ENCODE measurements around the gene TMC3.

TMC3 gene

DNA sequence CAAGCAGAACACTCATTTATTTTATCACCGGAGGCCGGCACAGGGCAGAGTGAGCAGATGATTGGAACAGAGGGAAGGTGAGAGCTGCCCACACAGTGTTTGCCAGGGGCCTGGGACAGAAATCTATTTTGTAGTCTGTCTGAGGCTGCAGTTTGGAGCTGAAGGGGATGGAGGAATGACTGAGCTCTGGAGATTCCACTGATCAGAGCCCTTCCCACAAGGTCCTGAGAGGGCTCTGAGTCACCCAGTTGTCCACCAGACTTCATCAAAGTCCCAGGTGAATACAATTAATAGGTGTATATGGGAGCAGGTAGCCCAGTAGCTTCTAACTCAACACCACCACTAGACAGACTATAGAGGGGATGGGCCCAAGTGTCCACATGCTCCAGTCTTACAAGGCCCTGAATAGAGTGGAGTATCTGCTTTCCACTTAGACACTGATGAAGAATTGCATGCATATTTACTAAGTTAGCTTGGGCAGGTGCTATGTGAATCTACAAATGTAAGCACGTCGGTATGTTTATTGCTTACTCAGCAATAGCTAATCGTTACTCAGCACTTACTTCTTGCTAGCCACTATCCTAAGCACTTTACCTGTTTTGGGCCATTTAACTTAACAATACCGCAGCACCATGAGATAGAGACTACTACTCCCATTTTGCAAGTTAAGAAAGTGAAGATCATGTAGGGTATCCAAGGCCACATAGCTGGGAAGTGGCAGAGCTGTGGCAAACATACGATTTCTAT lies 47.4 kb downstream of the TMC3 start:
- Mint-ChIP-seq H3K4me3 (no peak overlapping the region), H3K36me3 (peaks cover 6% of the 10 kb centered on the region), H3K4me1 (peaks cover 35% of the 10 kb centered on the region), H3K9me3 (no peaks in the 10 kb centered on the region), H3K27ac (no peak overlapping the region), H3K27me3 (no peaks in the 10 kb centered on the region)
- no peak for ATAC-seq

GRCh38 chr15:81323944-81324881 lies 49.8 kb downstream of the TMC3 start, which contains the start of gene STARD5:
Gene STARD5, minus strand, starts transcription at chr15:81324141. Its CDS starts 42 bp downstream, at chr15:81324099.
- Mint-ChIP-seq H3K36me3 (peaks cover 10% of the 10 kb centered on the region), H3K9me3 (no peaks in the 10 kb centered on the region), H3K4me1 (peaks cover 39% of the 10 kb centered on the region)

GRCh38 chr15:81323559-81323943 lies 50.5 kb downstream of the TMC3 start:
- Mint-ChIP-seq H3K9me3 (no peaks in the 10 kb centered on the region), H3K4me1 (peaks cover 46% of the 10 kb centered on the region), H3K27me3 (no peaks in the 10 kb centered on the region), H3K27ac (peak overlapping the region; percentile 82), H3K36me3 (peaks cover 16% of the 10 kb centered on the region), H3K4me3 (peak overlapping the region; percentile 97)
- peak; percentile 11 for ATAC-seq

More at GRCh38 chr15:81323944-81324881, 49.8 kb downstream of the TMC3 start, which contains the start of gene STARD5:
- peak; percentile 100 for ATAC-seq
- H3K27me3 Mint-ChIP-seq: no peaks in the 10 kb centered on the region
- H3K4me3 Mint-ChIP-seq: peak within 1 kb of the TSS; percentile 97
- peak within 1 kb of the TSS; percentile 82 for H3K27ac Mint-ChIP-seq

- Mint-ChIP-seq H3K36me3 (peaks cover 20% of the 10 kb centered on the region), H3K9me3 (no peaks in the 10 kb centered on the region), H3K4me3 (peak overlapping the region; percentile 56), H3K27me3 (no peaks in the 10 kb centered on the region), H3K4me1 (peaks cover 54% of the 10 kb centered on the region), H3K27ac (no peak overlapping the region)
- ATAC-seq: no peak
These were observed 51.2 kb downstream of the TMC3 start for GRCh38 chr15:81322676-81323253.

DNA sequence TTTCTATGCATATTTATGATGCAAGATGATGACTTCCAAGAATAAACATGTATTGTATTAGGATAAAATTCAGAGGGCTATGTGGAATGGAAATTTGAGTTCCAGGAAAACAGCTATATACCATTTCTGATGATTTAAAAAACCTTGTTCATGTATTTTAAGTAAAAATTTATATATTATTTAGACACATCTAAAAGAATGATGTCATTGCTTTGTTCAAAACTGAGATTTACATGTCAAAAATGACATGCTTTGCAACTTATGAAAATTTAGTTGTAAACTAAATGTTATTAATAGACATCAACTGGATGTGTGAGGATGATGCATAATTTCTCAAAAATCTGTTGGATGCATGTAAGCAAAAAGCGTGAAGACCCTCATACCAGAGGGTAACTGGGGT lies 52.3 kb downstream of the TMC3 start:
- Mint-ChIP-seq H3K9me3 (no peaks in the 10 kb centered on the region), H3K36me3 (peaks cover 20% of the 10 kb centered on the region), H3K4me1 (peaks cover 64% of the 10 kb centered on the region), H3K27me3 (no peaks in the 10 kb centered on the region), H3K27ac (no peak overlapping the region), H3K4me3 (no peak overlapping the region)
- no peak for ATAC-seq

DNA sequence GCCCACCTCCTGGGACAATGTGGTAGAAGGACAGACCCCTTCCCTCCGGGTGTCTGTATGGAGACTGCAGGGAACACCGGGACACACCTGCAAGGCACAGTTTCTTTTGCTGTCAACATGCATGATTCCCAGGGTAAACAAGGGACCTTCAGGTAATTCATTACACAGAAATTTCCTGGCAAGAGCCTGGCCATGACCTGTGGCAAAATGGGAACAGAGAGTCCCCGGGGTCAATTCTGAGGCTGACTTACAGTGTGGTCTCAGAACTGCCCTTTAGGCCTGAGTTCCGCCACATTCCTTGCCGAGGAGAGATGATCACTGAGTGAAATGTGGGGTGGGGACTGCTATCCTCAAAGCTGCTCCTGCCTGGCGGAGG lies 56.4 kb downstream of the TMC3 start:
- Mint-ChIP-seq H3K4me3 (peak overlapping the region; percentile 34), H3K27me3 (no peaks in the 10 kb centered on the region), H3K9me3 (no peaks in the 10 kb centered on the region), H3K36me3 (peaks cover 46% of the 10 kb centered on the region), H3K27ac (peak overlapping the region; percentile 81), H3K4me1 (peaks cover 76% of the 10 kb centered on the region)
- ATAC-seq: no peak

- no peak for ATAC-seq
- peak overlapping the region; percentile 81 for H3K27ac Mint-ChIP-seq
- H3K9me3 Mint-ChIP-seq: no peaks in the 10 kb centered on the region
- H3K27me3 Mint-ChIP-seq: no peaks in the 10 kb centered on the region
- peaks cover 51% of the 10 kb centered on the region for H3K36me3 Mint-ChIP-seq
- peak overlapping the region; percentile 24 for H3K4me3 Mint-ChIP-seq
- H3K4me1 Mint-ChIP-seq: peaks cover 80% of the 10 kb centered on the region
These were observed 57.7 kb downstream of the TMC3 start for GRCh38 chr15:81316267-81316666.

DNA sequence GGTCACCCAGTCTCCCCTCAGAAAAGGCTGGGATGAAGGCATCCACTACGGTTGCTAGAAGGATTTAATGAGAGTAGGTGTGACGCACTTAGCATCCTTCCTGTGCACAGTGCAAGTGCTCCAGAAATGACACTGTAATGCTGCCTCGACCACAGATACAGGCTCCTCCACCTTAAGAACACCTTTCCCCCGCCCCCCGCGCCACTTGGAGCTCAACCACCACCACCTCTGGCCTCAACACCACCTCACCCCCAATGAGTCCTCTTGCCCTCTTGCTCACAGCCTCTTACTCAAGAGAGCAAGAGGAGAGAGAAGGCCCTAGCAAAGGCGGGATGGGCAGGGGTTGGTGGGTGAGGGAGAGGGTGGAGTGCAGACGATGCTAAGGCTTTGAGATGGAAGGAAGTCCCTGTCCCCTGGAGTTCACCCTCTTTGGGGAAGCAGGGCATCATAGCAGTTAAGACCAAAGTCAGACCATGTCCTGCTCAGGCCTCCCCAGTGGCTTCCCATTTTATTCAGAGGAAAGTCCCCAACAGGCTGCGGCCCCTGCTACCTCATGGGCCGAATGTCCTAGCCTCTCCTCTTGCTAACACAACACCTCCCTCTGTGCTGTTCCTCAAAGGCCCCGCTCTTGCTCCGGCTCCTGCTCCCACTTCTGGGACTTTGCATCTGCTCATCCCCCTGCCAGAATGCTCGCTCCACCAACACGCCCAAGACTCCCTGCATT lies 58.4 kb downstream of the TMC3 start:
- Mint-ChIP-seq H3K36me3 (peaks cover 51% of the 10 kb centered on the region), H3K4me1 (peaks cover 87% of the 10 kb centered on the region), H3K4me3 (peak overlapping the region; percentile 24), H3K27ac (peak overlapping the region; percentile 81), H3K9me3 (no peaks in the 10 kb centered on the region), H3K27me3 (no peaks in the 10 kb centered on the region)
- ATAC-seq: no peak

DNA sequence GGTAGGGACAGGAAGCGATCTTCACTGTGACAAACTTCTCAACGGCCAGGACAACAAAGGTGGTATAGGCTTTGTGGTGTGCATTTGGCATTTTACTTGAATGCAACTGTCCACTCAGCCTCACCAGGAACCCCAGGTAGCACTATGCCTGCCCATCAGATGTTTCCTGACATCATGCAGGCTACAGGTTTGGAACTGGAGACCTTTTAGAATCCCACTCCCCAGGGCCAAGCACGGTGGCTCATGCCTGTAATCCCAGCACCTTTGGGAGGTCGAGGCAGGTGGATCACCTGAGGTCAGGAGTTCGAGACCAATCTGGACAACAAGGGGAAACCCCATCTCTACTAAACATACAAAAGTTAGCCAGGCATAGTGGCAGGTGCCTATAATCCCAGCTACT lies 59.6 kb downstream of the TMC3 start:
- H3K4me3 Mint-ChIP-seq: no peak overlapping the region
- H3K27me3 Mint-ChIP-seq: no peaks in the 10 kb centered on the region
- H3K36me3 Mint-ChIP-seq: peaks cover 55% of the 10 kb centered on the region
- H3K27ac Mint-ChIP-seq: peak overlapping the region; percentile 81
- H3K9me3 Mint-ChIP-seq: no peaks in the 10 kb centered on the region
- ATAC-seq: no peak
- peaks cover 92% of the 10 kb centered on the region for H3K4me1 Mint-ChIP-seq

- ATAC-seq: no peak
- peaks cover 89% of the 10 kb centered on the region for H3K4me1 Mint-ChIP-seq
- H3K27ac Mint-ChIP-seq: peak overlapping the region; percentile 81
- no peak overlapping the region for H3K4me3 Mint-ChIP-seq
- H3K9me3 Mint-ChIP-seq: no peaks in the 10 kb centered on the region
- H3K27me3 Mint-ChIP-seq: no peaks in the 10 kb centered on the region
- peaks cover 55% of the 10 kb centered on the region for H3K36me3 Mint-ChIP-seq
These were observed 60.3 kb downstream of the TMC3 start for GRCh38 chr15:81313686-81314085.

- Mint-ChIP-seq H3K27ac (peak overlapping the region; percentile 96), H3K27me3 (no peaks in the 10 kb centered on the region), H3K4me3 (no peak overlapping the region), H3K9me3 (no peaks in the 10 kb centered on the region), H3K36me3 (peaks cover 58% of the 10 kb centered on the region), H3K4me1 (peaks cover 86% of the 10 kb centered on the region)
- ATAC-seq: no peak
These were observed 61.0 kb downstream of the TMC3 start for GRCh38 chr15:81312790-81313543.

GRCh38 chr15:81311752-81312464 lies 62.1 kb downstream of the TMC3 start:
- ATAC-seq: peak; percentile 93
- Mint-ChIP-seq H3K36me3 (peaks cover 66% of the 10 kb centered on the region), H3K9me3 (no peaks in the 10 kb centered on the region), H3K4me3 (peak overlapping the region; percentile 38), H3K27me3 (no peaks in the 10 kb centered on the region), H3K4me1 (peaks cover 82% of the 10 kb centered on the region), H3K27ac (peak overlapping the region; percentile 96)

DNA sequence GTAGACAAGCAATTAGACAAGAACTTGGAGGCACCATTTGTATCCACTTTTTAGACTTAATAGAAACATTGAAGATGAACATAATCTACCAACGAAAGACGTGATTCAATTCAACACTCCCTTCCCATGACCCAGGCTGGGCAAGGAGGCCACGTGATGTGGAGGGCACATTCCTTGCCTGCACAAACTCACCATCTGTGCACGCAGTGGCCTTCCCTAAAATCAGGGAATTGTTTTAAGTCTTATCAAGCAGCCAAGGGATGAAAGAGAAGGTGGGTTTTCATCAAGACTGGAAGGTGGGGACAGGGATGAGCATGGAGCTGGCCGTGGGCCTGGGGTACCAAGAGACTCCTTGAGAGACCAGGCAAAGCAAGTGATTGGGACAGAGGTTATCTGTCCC lies 63.5 kb downstream of the TMC3 start:
- no peaks in the 10 kb centered on the region for H3K27me3 Mint-ChIP-seq
- ATAC-seq: no peak
- H3K4me1 Mint-ChIP-seq: peaks cover 82% of the 10 kb centered on the region
- H3K27ac Mint-ChIP-seq: peak overlapping the region; percentile 96
- no peak overlapping the region for H3K4me3 Mint-ChIP-seq
- H3K9me3 Mint-ChIP-seq: no peaks in the 10 kb centered on the region
- H3K36me3 Mint-ChIP-seq: peaks cover 75% of the 10 kb centered on the region

Measured in stimulated activated memory B cell treated with anti-CD40 and anti-IgM and Interleukin-4, amounts not matched to agents 10 μg/mL and 1 μg/mL and 100 μg/mL, for 72 hours (primary cell).